ENCODE measurements around the gene SHC4. TPM values are rescaled to one million over a fixed set of nuclear protein-coding genes. Genes with fewer than 3 reads are reported as not detected.
"Not testable (repeated sequence)": the region's sequence is repeated elsewhere in the genome, so short reads cannot be mapped to it uniquely, and the experiment has no call there.

Gene SHC4
- total RNA-seq, 1 donor from 2014 or later = 0.55 TPM

GRCh38 chr15:48924528-48925393 lies 39.0 kb downstream of the SHC4 start:
- DNase-seq (ENCODE audit: low spot score) = no peak

- DNase-seq (ENCODE audit: low spot score) = no peak
Observed at GRCh38 chr15:48922046-48922445, 41.7 kb downstream of the SHC4 start.

- DNase-seq (ENCODE audit: low spot score) = no peak
Observed at GRCh38 chr15:48916721-48917120, 47.0 kb downstream of the SHC4 start.

GRCh38 chr15:48915861-48916260 lies 47.9 kb downstream of the SHC4 start:
- no peak for DNase-seq (ENCODE audit: low spot score)

- no peak for DNase-seq (ENCODE audit: low spot score)
Observed at GRCh38 chr15:48914717-48915116, 49.0 kb downstream of the SHC4 start.

- DNase-seq (ENCODE audit: low spot score) = no peak
Observed at GRCh38 chr15:48913141-48913540, 50.6 kb downstream of the SHC4 start.

GRCh38 chr15:48910554-48910953 lies 53.2 kb downstream of the SHC4 start:
- not testable (repeated sequence) for DNase-seq (ENCODE audit: low spot score)

- not testable (repeated sequence) for DNase-seq (ENCODE audit: low spot score)
Observed at GRCh38 chr15:48909313-48909712, 54.4 kb downstream of the SHC4 start.

- DNase-seq (ENCODE audit: low spot score) = no peak
Observed at GRCh38 chr15:48905847-48906246, 57.9 kb downstream of the SHC4 start.

- no peak for DNase-seq (ENCODE audit: low spot score)
Observed at GRCh38 chr15:48905216-48905615, 58.5 kb downstream of the SHC4 start.

- DNase-seq (ENCODE audit: low spot score) = no peak
Observed at GRCh38 chr15:48904758-48905157, 59.0 kb downstream of the SHC4 start.

GRCh38 chr15:48899793-48900192 lies 63.9 kb downstream of the SHC4 start:
- DNase-seq (ENCODE audit: low spot score) = no peak

- no peak for DNase-seq (ENCODE audit: low spot score)
Observed at GRCh38 chr15:48898446-48898845, 65.3 kb downstream of the SHC4 start.

GRCh38 chr15:48898032-48898431 lies 65.7 kb downstream of the SHC4 start:
- no peak for DNase-seq (ENCODE audit: low spot score)

GRCh38 chr15:48896869-48897814 lies 66.6 kb downstream of the SHC4 start:
- no peak for DNase-seq (ENCODE audit: low spot score)

- no peak for DNase-seq (ENCODE audit: low spot score)
Observed at GRCh38 chr15:48893311-48893710, 70.4 kb downstream of the SHC4 start.

- no peak for DNase-seq (ENCODE audit: low spot score)
Observed at GRCh38 chr15:48891232-48891765, 72.4 kb downstream of the SHC4 start.

GRCh38 chr15:48890375-48890972 lies 73.2 kb downstream of the SHC4 start:
- no peak for DNase-seq (ENCODE audit: low spot score)

- DNase-seq (ENCODE audit: low spot score) = no peak
Observed at GRCh38 chr15:48889925-48890324, 73.8 kb downstream of the SHC4 start.

- no peak for DNase-seq (ENCODE audit: low spot score)
Observed at GRCh38 chr15:48888836-48889235, 74.9 kb downstream of the SHC4 start.

GRCh38 chr15:48888191-48888590 lies 75.5 kb downstream of the SHC4 start:
- DNase-seq (ENCODE audit: low spot score) = no peak

- DNase-seq (ENCODE audit: low spot score) = no peak
Observed at GRCh38 chr15:48887144-48887543, 76.6 kb downstream of the SHC4 start.
